Keratinocyte (primary cell): Measurements from ENCODE around the gene CALML3. TPM values are rescaled to one million over a fixed set of nuclear protein-coding genes. Genes with fewer than 3 reads are reported as not detected.

Experiments
- DNase-seq: peaks from one replicate; pipeline ENCODE4 v3.0.0-alpha.2; 2011; ENCODE audit warnings: low read depth, missing footprints, low spot score
- FAIRE-seq: peaks from 2 replicates; lab custom pipeline; 2011; peaks lifted over from hg19 to GRCh38; lab: Jason Lieb, UNC
- H2AFZ ChIP-seq: 2 replicates; pipeline ENCODE4 v1.6.0; 2012; ENCODE audit warnings: low read length, control low read depth, inconsistent platforms; ENCODE audit not compliant: control insufficient read depth
- H3K27ac ChIP-seq: 2 replicates; pipeline ENCODE4 v1.5.1; 2011; ENCODE audit warnings: low read length; ENCODE audit not compliant: control insufficient read depth, insufficient read depth
- H3K27me3 ChIP-seq: 3 replicates; pipeline ENCODE4 v1.6.0; 2011; ENCODE audit warnings: low read length; ENCODE audit not compliant: control insufficient read depth, insufficient read depth; ENCODE audit errors: extremely low read depth
- H3K36me3 ChIP-seq, 2 experiments: 2 replicates in 1 of 2; 3 replicates in 1 of 2; pipeline ENCODE4 v1.5.1; 2011; ENCODE audit warnings: low read length in 2 of 2, mild to moderate bottlenecking in 1 of 2; ENCODE audit not compliant: control insufficient read depth in 2 of 2, insufficient read depth in 2 of 2; ENCODE audit errors: extremely low read depth in 1 of 2
- H3K4me1 ChIP-seq: 3 replicates; pipeline ENCODE4 v1.5.1; 2011; ENCODE audit warnings: low read length; ENCODE audit not compliant: control insufficient read depth, insufficient read depth; ENCODE audit errors: extremely low read depth
- H3K4me2 ChIP-seq: 3 replicates; pipeline ENCODE4 v1.6.0; 2011; ENCODE audit warnings: low read depth, low read length; ENCODE audit not compliant: control insufficient read depth, insufficient read depth; ENCODE audit errors: extremely low read depth
- H3K4me3 ChIP-seq, 3 experiments: fragments of 200-600 bp in 1 of 3; sonication (generic) in 1 of 3; 2 replicates in 2 of 3; 3 replicates in 1 of 3; pipeline ENCODE4 v1.5.1; 2011 to 2016; ENCODE audit warnings: low read length in 3 of 3, mild to moderate bottlenecking in 3 of 3, control low read depth in 2 of 3, inconsistent platforms in 1 of 3, low read depth in 1 of 3, mixed read lengths in 1 of 3, mixed run types in 1 of 3, moderate library complexity in 1 of 3; ENCODE audit not compliant: control insufficient read depth in 2 of 3, insufficient read depth in 2 of 3; ENCODE audit errors: extremely low read depth in 1 of 3
- H3K79me2 ChIP-seq: 2 replicates; pipeline ENCODE4 v1.6.0; 2012; ENCODE audit warnings: low read length; ENCODE audit not compliant: control insufficient read depth, insufficient read depth
- H3K9ac ChIP-seq: 3 replicates; pipeline ENCODE4 v1.6.0; 2011; ENCODE audit warnings: low read length; ENCODE audit not compliant: control insufficient read depth, insufficient read depth; ENCODE audit errors: extremely low read depth
- H3K9me1 ChIP-seq: 3 replicates; pipeline ENCODE4 v1.6.0; 2011; ENCODE audit warnings: low read length; ENCODE audit not compliant: control insufficient read depth, insufficient read depth; ENCODE audit errors: extremely low read depth
- H3K9me3 ChIP-seq: 2 replicates; pipeline ENCODE4 v1.5.1; 2012; ENCODE audit warnings: low read depth, low read length; ENCODE audit not compliant: control insufficient read depth
- H4K20me1 ChIP-seq: 3 replicates; pipeline ENCODE4 v1.6.0; 2011; ENCODE audit warnings: low read length; ENCODE audit not compliant: control insufficient read depth, insufficient read depth; ENCODE audit errors: extremely low read depth
- CTCF ChIP-seq, 3 experiments: IDR thresholded peaks in 1 of 3; conservative IDR thresholded peaks in 1 of 3; optimal IDR thresholded peaks in 1 of 3; 2 replicates in 2 of 3; 3 replicates in 1 of 3; pipeline versions ENCODE3 to v1.5.1; 2011; ENCODE audit warnings: low read length in 3 of 3, mild to moderate bottlenecking in 3 of 3, moderate library complexity in 2 of 3, control low read depth in 1 of 3, inconsistent platforms in 1 of 3; ENCODE audit not compliant: insufficient read depth in 2 of 3; ENCODE audit errors: extremely low read depth in 1 of 3
- EZH2 ChIP-seq: IDR thresholded peaks from one replicate; pipeline ENCODE4 v1.6.1; 2012; ENCODE audit warnings: inconsistent platforms, mild to moderate bottlenecking, low read length, moderate library complexity
- dilution Hi-C: fragments of 300-500 bp; cut with MboI; formaldehyde crosslinking; loops from one replicate; pipeline ENCODE4 v1.7.0; 2020; ENCODE audit warnings: low sequenced_read_pairs; ENCODE audit not compliant: extremely low pct_ligation_motif_present
- polyA plus RNA-seq, 5 experiments: library from polyadenylated mRNA; depleted of rRNA in 3 of 5; stranded (reverse) in 3 of 5; stranded (forward) in 1 of 5; unstranded in 1 of 5; fragments of >200 nt; gene quantifications; 1 replicate in 1 of 5; 2 replicates in 3 of 5; 3 replicates in 1 of 5; pipeline versions ENCODE4 v1.2.1 to v1.2.3, GENCODE V29; 2011 to 2012; ENCODE audit warnings: missing spikeins in 2 of 5, low read depth in 1 of 5, low replicate concordance in 1 of 5

CALML3 gene
- polyA plus RNA-seq, 1 donor (not counting 4 experiments of a cell fraction or from before 2014, with no cell fraction given), result 7.6 TPM

- H3K4me2 ChIP-seq, result no peak overlapping the region
- DNase-seq (no peak), FAIRE-seq (no peak)
- no peak overlapping the region for H3K4me3 ChIP-seq
- H3K9me1 ChIP-seq, result no peaks in the 10 kb centered on the region
- H3K4me1 ChIP-seq, result peaks cover 31% of the 10 kb centered on the region
- no peak overlapping the region for H3K27ac ChIP-seq
- H2AFZ ChIP-seq, result no peak overlapping the region
- no peaks in the 10 kb centered on the region for H3K27me3 ChIP-seq
- TF ChIP-seq CTCF (optimal IDR thresholded peaks at IDR 0.05 in 1 of 3, IDR thresholded peaks at IDR 0.05 in 1 of 3, conservative IDR thresholded peaks at IDR 0.05 in 1 of 3; ENCODE audit: extremely low read depth in 1 of 3, insufficient read depth in 2 of 3, low read length in 3 of 3), result no peak
- TF ChIP-seq EZH2, result no peak
- H3K9me3 ChIP-seq, result no peaks in the 10 kb centered on the region
- no peaks in the 10 kb centered on the region for H4K20me1 ChIP-seq
- no peaks in the 10 kb centered on the region for H3K79me2 ChIP-seq
- no peaks in the 10 kb centered on the region for H3K36me3 ChIP-seq
- dilution Hi-C loops, result no loop called here
- no peak overlapping the region for H3K9ac ChIP-seq
Measured at GRCh38 chr10:5508786-5509185, 16.0 kb upstream of the CALML3 start.

GRCh38 chr10:5509236-5509635 lies 15.5 kb upstream of the CALML3 start:
- Histone ChIP-seq H3K79me2 (no peaks in the 10 kb centered on the region), H4K20me1 (no peaks in the 10 kb centered on the region), H2AFZ (no peak overlapping the region), H3K9me3 (no peaks in the 10 kb centered on the region), H3K36me3 (no peaks in the 10 kb centered on the region), H3K4me3 (no peak overlapping the region), H3K9me1 (no peaks in the 10 kb centered on the region), H3K4me2 (no peak overlapping the region), H3K27me3 (no peaks in the 10 kb centered on the region), H3K27ac (no peak overlapping the region), H3K9ac (no peak overlapping the region), H3K4me1 (peaks cover 27% of the 10 kb centered on the region)
- dilution Hi-C loops, result no loop called here
- TF ChIP-seq EZH2, result no peak
- no peak for TF ChIP-seq CTCF (optimal IDR thresholded peaks at IDR 0.05 in 1 of 3, IDR thresholded peaks at IDR 0.05 in 1 of 3, conservative IDR thresholded peaks at IDR 0.05 in 1 of 3; ENCODE audit: extremely low read depth in 1 of 3, insufficient read depth in 2 of 3, low read length in 3 of 3)
- FAIRE-seq, result no peak
- no peak for DNase-seq
